Measurements from ENCODE around the gene TNPO2. TPM values are rescaled to one million over a fixed set of nuclear protein-coding genes. Genes with fewer than 3 reads are reported as not detected.

TNPO2 gene
- total and polyA plus RNA-seq, 2 of the 13 experiments (the other 11 are each of a cell fraction or from before 2014, with no cell fraction given) = 31.7 to 61.0 TPM

DNA sequence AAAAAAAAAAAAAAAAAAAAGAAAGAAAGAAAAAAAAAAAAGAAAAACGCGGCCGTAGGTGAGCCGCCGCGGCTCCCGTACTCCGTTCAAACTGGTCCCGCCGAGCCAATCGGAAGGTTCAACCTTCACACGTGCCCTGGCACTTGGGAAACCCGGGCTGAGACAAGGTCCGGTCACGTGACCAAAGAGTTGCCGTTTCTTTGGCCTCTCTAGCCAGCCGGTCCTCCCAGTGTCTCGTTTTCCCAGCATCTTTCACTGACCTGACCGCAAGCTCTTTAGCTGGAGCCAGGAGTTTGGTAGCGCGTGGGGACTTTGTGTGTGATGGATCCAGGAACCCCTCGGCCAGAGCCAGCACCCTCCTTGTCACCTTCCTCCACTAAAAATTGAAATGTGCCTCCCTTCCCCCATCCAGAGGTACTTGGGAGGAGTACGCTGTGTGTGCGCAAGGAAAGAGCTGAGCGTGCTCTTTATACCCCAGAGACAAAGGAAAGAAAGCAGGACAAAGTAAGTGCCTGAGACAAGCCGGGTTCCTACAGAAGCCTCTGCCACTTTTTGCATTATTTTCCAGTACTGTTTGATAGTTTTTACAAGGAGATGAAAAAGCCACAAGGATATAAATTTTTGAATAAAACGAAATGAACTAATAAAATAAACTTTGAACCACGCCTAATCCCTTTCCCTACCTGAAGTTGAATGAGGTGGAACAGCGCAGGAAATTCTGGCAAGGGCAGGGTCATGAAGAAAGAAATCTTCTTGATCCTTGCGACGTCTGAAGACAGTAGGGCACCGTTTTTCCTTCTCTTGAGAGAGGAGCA, 959 bp downstream of the TNPO2 start (continued):
- TF ChIP-seq, protein P1, sequence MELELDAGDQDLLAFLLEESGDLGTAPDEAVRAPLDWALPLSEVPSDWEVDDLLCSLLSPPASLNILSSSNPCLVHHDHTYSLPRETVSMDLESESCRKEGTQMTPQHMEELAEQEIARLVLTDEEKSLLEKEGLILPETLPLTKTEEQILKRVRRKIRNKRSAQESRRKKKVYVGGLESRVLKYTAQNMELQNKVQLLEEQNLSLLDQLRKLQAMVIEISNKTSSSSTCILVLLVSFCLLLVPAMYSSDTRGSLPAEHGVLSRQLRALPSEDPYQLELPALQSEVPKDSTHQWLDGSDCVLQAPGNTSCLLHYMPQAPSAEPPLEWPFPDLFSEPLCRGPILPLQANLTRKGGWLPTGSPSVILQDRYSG (CRISPR knock-in tag; IDR thresholded peaks at IDR 0.05) = 0 out of 2 replicates have a peak, but pooled peaks have one; percentile 14
- TF ChIP-seq, protein P2, sequence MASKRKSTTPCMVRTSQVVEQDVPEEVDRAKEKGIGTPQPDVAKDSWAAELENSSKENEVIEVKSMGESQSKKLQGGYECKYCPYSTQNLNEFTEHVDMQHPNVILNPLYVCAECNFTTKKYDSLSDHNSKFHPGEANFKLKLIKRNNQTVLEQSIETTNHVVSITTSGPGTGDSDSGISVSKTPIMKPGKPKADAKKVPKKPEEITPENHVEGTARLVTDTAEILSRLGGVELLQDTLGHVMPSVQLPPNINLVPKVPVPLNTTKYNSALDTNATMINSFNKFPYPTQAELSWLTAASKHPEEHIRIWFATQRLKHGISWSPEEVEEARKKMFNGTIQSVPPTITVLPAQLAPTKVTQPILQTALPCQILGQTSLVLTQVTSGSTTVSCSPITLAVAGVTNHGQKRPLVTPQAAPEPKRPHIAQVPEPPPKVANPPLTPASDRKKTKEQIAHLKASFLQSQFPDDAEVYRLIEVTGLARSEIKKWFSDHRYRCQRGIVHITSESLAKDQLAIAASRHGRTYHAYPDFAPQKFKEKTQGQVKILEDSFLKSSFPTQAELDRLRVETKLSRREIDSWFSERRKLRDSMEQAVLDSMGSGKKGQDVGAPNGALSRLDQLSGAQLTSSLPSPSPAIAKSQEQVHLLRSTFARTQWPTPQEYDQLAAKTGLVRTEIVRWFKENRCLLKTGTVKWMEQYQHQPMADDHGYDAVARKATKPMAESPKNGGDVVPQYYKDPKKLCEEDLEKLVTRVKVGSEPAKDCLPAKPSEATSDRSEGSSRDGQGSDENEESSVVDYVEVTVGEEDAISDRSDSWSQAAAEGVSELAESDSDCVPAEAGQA (IDR thresholded peaks at IDR 0.05; ENCODE audit: low read depth) = 0 out of 2 replicates have a peak, but pooled peaks have one; percentile 65
- TF ChIP-seq, protein P2 (CRISPR knock-in tag; IDR thresholded peaks at IDR 0.05; ENCODE audit: borderline replicate concordance) = no peak
- TF ChIP-seq FOXO1 (CRISPR knock-in tag; IDR thresholded peaks at IDR 0.05) (peak; percentile 44; the same call in 1 of the 2 replicates), PLRG1 (conservative IDR thresholded peaks at IDR 0.05) (no peak), ATM (IDR thresholded peaks at IDR 0.05; ENCODE audit: borderline replicate concordance) (no peak), KLF15 (CRISPR knock-in tag; IDR thresholded peaks at IDR 0.05; ENCODE audit: borderline replicate concordance) (no peak), NCOA2 (CRISPR knock-in tag; IDR thresholded peaks at IDR 0.05) (0 out of 2 replicates have a peak, but pooled peaks have one; percentile 24), PCBP2 (optimal IDR thresholded peaks at IDR 0.05; ENCODE audit: low read depth, low read length, poor library complexity, severe bottlenecking) (no peak), SMAD3 (CRISPR knock-in tag; IDR thresholded peaks at IDR 0.05) (no peak), ZNF550 (CRISPR knock-in tag; IDR thresholded peaks at IDR 0.05; ENCODE audit: borderline replicate concordance) (no peak), ZNF761 (CRISPR knock-in tag; conservative IDR thresholded peaks at IDR 0.05) (peak; percentile 65; the same call in 1 of the 2 replicates), ATRX (CRISPR knock-in tag; IDR thresholded peaks at IDR 0.05; ENCODE audit: borderline replicate concordance) (no peak), ZNF329 (CRISPR knock-in tag; IDR thresholded peaks at IDR 0.05; ENCODE audit: low read depth) (no peak), ZNF660 (CRISPR knock-in tag; IDR thresholded peaks at IDR 0.05; ENCODE audit: borderline replicate concordance, low read depth) (no peak)
- TF ChIP-seq, protein P3, sequence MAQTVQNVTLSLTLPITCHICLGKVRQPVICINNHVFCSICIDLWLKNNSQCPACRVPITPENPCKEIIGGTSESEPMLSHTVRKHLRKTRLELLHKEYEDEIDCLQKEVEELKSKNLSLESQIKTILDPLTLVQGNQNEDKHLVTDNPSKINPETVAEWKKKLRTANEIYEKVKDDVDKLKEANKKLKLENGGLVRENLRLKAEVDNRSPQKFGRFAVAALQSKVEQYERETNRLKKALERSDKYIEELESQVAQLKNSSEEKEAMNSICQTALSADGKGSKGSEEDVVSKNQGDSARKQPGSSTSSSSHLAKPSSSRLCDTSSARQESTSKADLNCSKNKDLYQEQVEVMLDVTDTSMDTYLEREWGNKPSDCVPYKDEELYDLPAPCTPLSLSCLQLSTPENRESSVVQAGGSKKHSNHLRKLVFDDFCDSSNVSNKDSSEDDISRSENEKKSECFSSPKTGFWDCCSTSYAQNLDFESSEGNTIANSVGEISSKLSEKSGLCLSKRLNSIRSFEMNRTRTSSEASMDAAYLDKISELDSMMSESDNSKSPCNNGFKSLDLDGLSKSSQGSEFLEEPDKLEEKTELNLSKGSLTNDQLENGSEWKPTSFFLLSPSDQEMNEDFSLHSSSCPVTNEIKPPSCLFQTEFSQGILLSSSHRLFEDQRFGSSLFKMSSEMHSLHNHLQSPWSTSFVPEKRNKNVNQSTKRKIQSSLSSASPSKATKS (CRISPR knock-in tag; IDR thresholded peaks at IDR 0.05) = no peak
- TF ChIP-seq, protein P4, sequence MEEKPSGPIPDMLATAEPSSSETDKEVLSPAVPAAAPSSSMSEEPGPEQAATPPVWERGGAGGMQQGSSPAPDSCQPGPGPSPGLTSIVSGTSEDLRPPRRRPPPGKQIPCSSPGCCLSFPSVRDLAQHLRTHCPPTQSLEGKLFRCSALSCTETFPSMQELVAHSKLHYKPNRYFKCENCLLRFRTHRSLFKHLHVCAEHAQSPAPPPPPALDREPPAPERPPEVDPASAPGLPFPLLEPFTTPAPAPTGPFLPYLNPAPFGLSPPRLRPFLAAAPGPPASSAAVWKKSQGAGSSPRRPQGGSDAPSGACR (CRISPR knock-in tag; IDR thresholded peaks at IDR 0.05) = no peak
- TF ChIP-seq, protein P5, sequence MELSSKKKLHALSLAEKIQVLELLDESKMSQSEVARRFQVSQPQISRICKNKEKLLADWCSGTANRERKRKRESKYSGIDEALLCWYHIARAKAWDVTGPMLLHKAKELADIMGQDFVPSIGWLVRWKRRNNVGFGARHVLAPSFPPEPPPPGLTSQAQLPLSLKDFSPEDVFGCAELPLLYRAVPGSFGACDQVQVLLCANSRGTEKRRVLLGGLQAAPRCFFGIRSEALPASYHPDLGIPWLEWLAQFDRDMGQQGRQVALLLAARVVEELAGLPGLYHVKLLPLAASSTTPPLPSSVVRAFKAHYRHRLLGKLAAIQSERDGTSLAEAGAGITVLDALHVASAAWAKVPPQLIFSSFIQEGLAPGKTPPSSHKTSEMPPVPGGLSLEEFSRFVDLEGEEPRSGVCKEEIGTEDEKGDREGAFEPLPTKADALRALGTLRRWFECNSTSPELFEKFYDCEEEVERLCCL (CRISPR knock-in tag; IDR thresholded peaks at IDR 0.05; ENCODE audit: borderline replicate concordance) = no peak
